GM23338 (cell line): Measurements from ENCODE around the gene SLC2A9. TPM values are rescaled to one million over a fixed set of nuclear protein-coding genes. Genes with fewer than 3 reads are reported as not detected.

Experiments used
- ATAC-seq: fragments of 200-7000 bp; cut with Tn5 transposase; 3 replicates; pipeline ENCODE4 v1.9.1; 2020
- DNase-seq: peaks from one replicate; pipeline ENCODE4 v3.0.0-alpha.2; 2015; ENCODE audit warnings: low spot score
- H2AFZ ChIP-seq: fragments of 200-600 bp; sonication (generic); 2 replicates; pipeline ENCODE4 v1.8.0; 2016; ENCODE audit warnings: antibody characterized with exemption, mild to moderate bottlenecking, moderate library complexity
- H3F3A ChIP-seq: fragments of 200-600 bp; sonication (generic); replicated peaks from 2 replicates; pipeline ENCODE4 v1.8.0; 2017; ENCODE audit warnings: antibody characterized with exemption, mixed run types, low read depth
- H3K27ac ChIP-seq: fragments of 200-600 bp; sonication (generic); 2 replicates; pipeline ENCODE4 v1.6.1; 2016; ENCODE audit warnings: low read depth
- H3K27me3 ChIP-seq: fragments of 200-600 bp; sonication (generic); 2 replicates; pipeline ENCODE4 v1.8.0; 2016; ENCODE audit warnings: mild to moderate bottlenecking, mixed run types, moderate library complexity; ENCODE audit not compliant: insufficient read depth
- H3K36me3 ChIP-seq: fragments of 200-600 bp; sonication (generic); 2 replicates; pipeline ENCODE4 v1.8.0; 2016; ENCODE audit warnings: mild to moderate bottlenecking; ENCODE audit not compliant: insufficient read depth
- H3K4me1 ChIP-seq: fragments of 200-600 bp; sonication (generic); 2 replicates; pipeline ENCODE4 v1.8.0; 2016; ENCODE audit warnings: mild to moderate bottlenecking, moderate library complexity; ENCODE audit not compliant: insufficient read depth
- H3K4me2 ChIP-seq: fragments of 200-600 bp; sonication (generic); 2 replicates; pipeline ENCODE4 v1.7.1; 2017; ENCODE audit warnings: mixed run types
- H3K4me3 ChIP-seq: fragments of 200-600 bp; sonication (generic); 2 replicates; pipeline ENCODE4 v1.6.1; 2016; ENCODE audit warnings: mixed run types
- H3K79me2 ChIP-seq: fragments of 200-600 bp; sonication (generic); replicated peaks from 2 replicates; pipeline ENCODE4 v1.8.0; 2017; ENCODE audit warnings: mild to moderate bottlenecking; ENCODE audit not compliant: insufficient read depth
- H3K9me2 ChIP-seq: fragments of 200-600 bp; sonication (generic); 2 replicates; pipeline ENCODE4 v1.8.0; 2017; ENCODE audit not compliant: insufficient read depth
- H4K20me1 ChIP-seq: fragments of 200-600 bp; sonication (generic); replicated peaks from 2 replicates; pipeline ENCODE4 v1.8.0; 2017; ENCODE audit warnings: mild to moderate bottlenecking; ENCODE audit not compliant: insufficient read depth
- H3K27ac Mint-ChIP-seq: 2 replicates; pipeline ENCODE4 v1.8.0; 2020; ENCODE audit warnings: inconsistent platforms, mild to moderate bottlenecking, moderate library complexity, mixed read lengths
- H3K27me3 Mint-ChIP-seq: 3 replicates; pipeline ENCODE4 v1.8.0; 2022; ENCODE audit warnings: low read depth, mild to moderate bottlenecking, moderate library complexity, mixed read lengths, inconsistent platforms; ENCODE audit not compliant: insufficient read depth, poor library complexity
- H3K36me3 Mint-ChIP-seq: 3 replicates; pipeline ENCODE4 v1.8.0; 2021; ENCODE audit warnings: low read depth, mild to moderate bottlenecking, inconsistent platforms, moderate library complexity, mixed read lengths
- H3K4me1 Mint-ChIP-seq: 3 replicates; pipeline ENCODE4 v1.8.0; 2020; ENCODE audit warnings: mild to moderate bottlenecking, inconsistent platforms, mixed read lengths
- H3K4me3 Mint-ChIP-seq: 3 replicates; pipeline ENCODE4 v1.8.0; 2021; ENCODE audit warnings: moderate library complexity, mild to moderate bottlenecking, inconsistent platforms, mixed read lengths
- H3K9me3 Mint-ChIP-seq: 3 replicates; pipeline ENCODE4 v1.8.0; 2020; ENCODE audit warnings: moderate library complexity, mild to moderate bottlenecking, inconsistent platforms, mixed read lengths
- CREB1 ChIP-seq: fragments of 250-450 bp; sonication (Bioruptor Pico); IDR thresholded peaks from 2 replicates; pipeline ENCODE4 v1.5.0; 2020; ENCODE audit warnings: low read depth, mild to moderate bottlenecking, moderate library complexity
- EZH2phosphoT487 ChIP-seq: fragments of 200-600 bp; sonication (generic); IDR thresholded peaks from one replicate; pipeline ENCODE4 v1.8.1; 2018; ENCODE audit warnings: antibody characterized with exemption; ENCODE audit not compliant: unreplicated experiment
- JUNB ChIP-seq: IDR thresholded peaks from one replicate; pipeline ENCODE4 v1.6.1; 2016; ENCODE audit warnings: antibody characterized with exemption; ENCODE audit not compliant: unreplicated experiment
- NANOG ChIP-seq: IDR thresholded peaks from 2 replicates; pipeline ENCODE4 v1.6.1; 2016; ENCODE audit warnings: antibody characterized with exemption, borderline replicate concordance
- POLR2AphosphoS5 ChIP-seq: IDR thresholded peaks from 2 replicates; pipeline ENCODE4 v1.6.1; 2016; ENCODE audit warnings: antibody characterized with exemption, low read depth
- STAT1 ChIP-seq: IDR thresholded peaks from one replicate; pipeline ENCODE4 v1.6.1; 2016; ENCODE audit warnings: antibody characterized with exemption; ENCODE audit not compliant: unreplicated experiment
- ZNF114 ChIP-seq: fragments of 250-450 bp; sonication (Bioruptor Pico); IDR thresholded peaks from 2 replicates; pipeline ENCODE4 v1.5.0; 2020; ENCODE audit warnings: mild to moderate bottlenecking, moderate library complexity
- polyA plus RNA-seq: library from polyadenylated mRNA; unstranded; fragments of >200 nt; fragmentation: Nextera tagmentation; extraction: Ambion mirVana; gene quantifications from 2 replicates; pipeline ENCODE4 v1.2.1, GENCODE V29; 2016
- total RNA-seq: library from RNA; depleted of rRNA; stranded (reverse); fragments of >200 nt; shearing (Covaris generic); gene quantifications from 2 replicates; pipeline ENCODE4 v1.2.3, GENCODE V29; 2014
- TF ChIP-seq, protein P1 (sequence below), 2 experiments: fragments of 200-600 bp in 1 of 2; sonication (generic) in 1 of 2; conservative IDR thresholded peaks; 2 replicates each; pipeline versions ENCODE4 v1.5.1 to v1.6.1; 2016 to 2017; ENCODE audit warnings: antibody characterized with exemption in 2 of 2, low read depth in 2 of 2, mild to moderate bottlenecking in 2 of 2, moderate library complexity in 1 of 2
- TF ChIP-seq, protein P2 (sequence below): fragments of 250-450 bp; sonication (Bioruptor Pico); IDR thresholded peaks from 2 replicates; pipeline ENCODE4 v1.5.0; 2020; ENCODE audit warnings: mild to moderate bottlenecking, moderate library complexity
- TF ChIP-seq, protein P3 (sequence below): IDR thresholded peaks from one replicate; pipeline ENCODE4 v1.6.1; 2018; ENCODE audit warnings: antibody characterized with exemption; ENCODE audit not compliant: unreplicated experiment

The SLC2A9 gene
- total and polyA plus RNA-seq, 2 experiments from 2014 or later = 0.21 to 0.40 TPM

DNA sequence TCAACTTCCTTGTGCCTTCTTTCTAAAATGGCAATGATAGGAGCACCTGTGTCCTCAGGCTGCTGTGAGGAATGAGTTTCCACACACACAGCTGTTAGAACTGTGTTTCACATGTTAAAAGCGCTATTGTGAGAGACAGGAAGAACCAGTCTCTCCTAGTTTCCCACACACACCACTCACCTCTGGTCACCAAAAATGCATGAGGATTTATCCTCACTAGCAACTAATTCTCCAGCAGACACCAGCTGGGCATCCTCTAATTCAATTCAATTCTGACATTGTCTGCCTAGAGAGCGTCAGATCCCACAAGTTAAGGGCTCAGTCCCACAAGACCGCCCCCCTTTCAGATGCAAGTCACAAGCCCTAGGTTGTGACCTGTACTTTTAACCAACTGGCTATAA is 29.0 kb upstream of the SLC2A9 start (continued):
- TF ChIP-seq, protein P1, sequence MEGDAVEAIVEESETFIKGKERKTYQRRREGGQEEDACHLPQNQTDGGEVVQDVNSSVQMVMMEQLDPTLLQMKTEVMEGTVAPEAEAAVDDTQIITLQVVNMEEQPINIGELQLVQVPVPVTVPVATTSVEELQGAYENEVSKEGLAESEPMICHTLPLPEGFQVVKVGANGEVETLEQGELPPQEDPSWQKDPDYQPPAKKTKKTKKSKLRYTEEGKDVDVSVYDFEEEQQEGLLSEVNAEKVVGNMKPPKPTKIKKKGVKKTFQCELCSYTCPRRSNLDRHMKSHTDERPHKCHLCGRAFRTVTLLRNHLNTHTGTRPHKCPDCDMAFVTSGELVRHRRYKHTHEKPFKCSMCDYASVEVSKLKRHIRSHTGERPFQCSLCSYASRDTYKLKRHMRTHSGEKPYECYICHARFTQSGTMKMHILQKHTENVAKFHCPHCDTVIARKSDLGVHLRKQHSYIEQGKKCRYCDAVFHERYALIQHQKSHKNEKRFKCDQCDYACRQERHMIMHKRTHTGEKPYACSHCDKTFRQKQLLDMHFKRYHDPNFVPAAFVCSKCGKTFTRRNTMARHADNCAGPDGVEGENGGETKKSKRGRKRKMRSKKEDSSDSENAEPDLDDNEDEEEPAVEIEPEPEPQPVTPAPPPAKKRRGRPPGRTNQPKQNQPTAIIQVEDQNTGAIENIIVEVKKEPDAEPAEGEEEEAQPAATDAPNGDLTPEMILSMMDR (conservative IDR thresholded peaks at IDR 0.05; ENCODE audit: low read depth in 2 of 2) = no peak

DNA sequence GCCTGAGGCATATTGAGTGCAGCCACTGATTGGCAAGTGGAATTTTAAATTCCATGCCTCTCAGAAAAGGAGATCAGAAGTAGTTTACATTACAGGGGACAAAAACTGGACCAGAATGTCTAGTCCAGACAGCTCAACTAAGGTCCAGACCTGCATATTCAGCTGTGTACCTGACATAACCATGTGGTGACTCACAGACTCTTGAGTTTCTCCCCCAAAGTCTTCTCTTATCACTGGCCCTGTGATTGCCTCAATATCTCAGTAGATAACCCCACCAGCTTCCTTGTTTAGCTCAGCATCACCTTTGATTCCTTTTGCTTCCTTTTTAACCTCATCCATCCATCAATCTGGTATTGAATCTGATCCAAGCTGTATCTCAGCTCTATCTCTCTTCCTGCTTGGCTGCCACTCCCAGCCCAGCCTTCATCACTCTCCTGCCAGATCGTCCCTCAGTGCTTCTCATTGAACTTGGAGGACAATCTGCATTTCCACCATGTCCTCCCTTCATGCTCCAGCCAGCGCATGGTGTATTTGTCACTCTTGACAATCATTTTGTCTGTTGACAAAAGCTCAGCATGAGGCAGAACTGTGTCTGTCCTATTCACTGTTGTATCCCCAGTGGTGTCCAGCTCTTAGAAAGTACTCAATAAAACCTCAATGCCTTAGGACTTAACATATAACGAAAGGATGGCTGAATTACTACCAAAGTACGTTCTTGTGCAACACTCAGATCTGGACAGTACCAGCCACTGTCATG is 27.8 kb upstream of the SLC2A9 start:
- Histone ChIP-seq H4K20me1 (no peaks in the 10 kb centered on the region), H3K4me2 (no peak overlapping the region), H3K4me3 (no peak overlapping the region), H3F3A (no peaks in the 10 kb centered on the region), H3K36me3 (no peaks in the 10 kb centered on the region), H3K27ac (no peak overlapping the region), H3K4me1 (peaks cover 13% of the 10 kb centered on the region), H3K27me3 (no peaks in the 10 kb centered on the region), H3K9me2 (no peaks in the 10 kb centered on the region), H2AFZ (no peak overlapping the region), H3K79me2 (no peaks in the 10 kb centered on the region)
- ATAC-seq (no peak), DNase-seq (no peak)
- no peak overlapping the region for H3K27ac Mint-ChIP-seq
- TF ChIP-seq STAT1 = no peak
- TF ChIP-seq, protein P2, sequence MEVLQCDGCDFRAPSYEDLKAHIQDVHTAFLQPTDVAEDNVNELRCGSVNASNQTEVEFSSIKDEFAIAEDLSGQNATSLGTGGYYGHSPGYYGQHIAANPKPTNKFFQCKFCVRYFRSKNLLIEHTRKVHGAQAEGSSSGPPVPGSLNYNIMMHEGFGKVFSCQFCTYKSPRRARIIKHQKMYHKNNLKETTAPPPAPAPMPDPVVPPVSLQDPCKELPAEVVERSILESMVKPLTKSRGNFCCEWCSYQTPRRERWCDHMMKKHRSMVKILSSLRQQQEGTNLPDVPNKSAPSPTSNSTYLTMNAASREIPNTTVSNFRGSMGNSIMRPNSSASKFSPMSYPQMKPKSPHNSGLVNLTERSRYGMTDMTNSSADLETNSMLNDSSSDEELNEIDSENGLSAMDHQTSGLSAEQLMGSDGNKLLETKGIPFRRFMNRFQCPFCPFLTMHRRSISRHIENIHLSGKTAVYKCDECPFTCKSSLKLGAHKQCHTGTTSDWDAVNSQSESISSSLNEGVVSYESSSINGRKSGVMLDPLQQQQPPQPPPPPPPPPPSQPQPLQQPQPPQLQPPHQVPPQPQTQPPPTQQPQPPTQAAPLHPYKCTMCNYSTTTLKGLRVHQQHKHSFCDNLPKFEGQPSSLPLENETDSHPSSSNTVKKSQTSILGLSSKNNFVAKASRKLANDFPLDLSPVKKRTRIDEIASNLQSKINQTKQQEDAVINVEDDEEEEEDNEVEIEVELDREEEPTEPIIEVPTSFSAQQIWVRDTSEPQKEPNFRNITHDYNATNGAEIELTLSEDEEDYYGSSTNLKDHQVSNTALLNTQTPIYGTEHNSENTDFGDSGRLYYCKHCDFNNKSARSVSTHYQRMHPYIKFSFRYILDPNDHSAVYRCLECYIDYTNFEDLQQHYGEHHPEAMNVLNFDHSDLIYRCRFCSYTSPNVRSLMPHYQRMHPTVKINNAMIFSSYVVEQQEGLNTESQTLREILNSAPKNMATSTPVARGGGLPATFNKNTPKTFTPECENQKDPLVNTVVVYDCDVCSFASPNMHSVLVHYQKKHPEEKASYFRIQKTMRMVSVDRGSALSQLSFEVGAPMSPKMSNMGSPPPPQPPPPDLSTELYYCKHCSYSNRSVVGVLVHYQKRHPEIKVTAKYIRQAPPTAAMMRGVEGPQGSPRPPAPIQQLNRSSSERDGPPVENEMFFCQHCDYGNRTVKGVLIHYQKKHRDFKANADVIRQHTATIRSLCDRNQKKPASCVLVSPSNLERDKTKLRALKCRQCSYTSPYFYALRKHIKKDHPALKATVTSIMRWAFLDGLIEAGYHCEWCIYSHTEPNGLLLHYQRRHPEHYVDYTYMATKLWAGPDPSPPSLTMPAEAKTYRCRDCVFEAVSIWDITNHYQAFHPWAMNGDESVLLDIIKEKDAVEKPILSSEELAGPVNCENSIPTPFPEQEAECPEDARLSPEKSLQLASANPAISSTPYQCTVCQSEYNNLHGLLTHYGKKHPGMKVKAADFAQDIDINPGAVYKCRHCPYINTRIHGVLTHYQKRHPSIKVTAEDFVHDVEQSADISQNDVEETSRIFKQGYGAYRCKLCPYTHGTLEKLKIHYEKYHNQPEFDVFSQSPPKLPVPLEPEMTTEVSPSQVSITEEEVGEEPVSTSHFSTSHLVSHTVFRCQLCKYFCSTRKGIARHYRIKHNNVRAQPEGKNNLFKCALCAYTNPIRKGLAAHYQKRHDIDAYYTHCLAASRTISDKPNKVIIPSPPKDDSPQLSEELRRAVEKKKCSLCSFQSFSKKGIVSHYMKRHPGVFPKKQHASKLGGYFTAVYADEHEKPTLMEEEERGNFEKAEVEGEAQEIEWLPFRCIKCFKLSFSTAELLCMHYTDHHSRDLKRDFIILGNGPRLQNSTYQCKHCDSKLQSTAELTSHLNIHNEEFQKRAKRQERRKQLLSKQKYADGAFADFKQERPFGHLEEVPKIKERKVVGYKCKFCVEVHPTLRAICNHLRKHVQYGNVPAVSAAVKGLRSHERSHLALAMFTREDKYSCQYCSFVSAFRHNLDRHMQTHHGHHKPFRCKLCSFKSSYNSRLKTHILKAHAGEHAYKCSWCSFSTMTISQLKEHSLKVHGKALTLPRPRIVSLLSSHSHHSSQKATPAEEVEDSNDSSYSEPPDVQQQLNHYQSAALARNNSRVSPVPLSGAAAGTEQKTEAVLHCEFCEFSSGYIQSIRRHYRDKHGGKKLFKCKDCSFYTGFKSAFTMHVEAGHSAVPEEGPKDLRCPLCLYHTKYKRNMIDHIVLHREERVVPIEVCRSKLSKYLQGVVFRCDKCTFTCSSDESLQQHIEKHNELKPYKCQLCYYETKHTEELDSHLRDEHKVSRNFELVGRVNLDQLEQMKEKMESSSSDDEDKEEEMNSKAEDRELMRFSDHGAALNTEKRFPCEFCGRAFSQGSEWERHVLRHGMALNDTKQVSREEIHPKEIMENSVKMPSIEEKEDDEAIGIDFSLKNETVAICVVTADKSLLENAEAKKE (CRISPR knock-in tag) = no peak
- no peak for TF ChIP-seq POLR2AphosphoS5
- TF ChIP-seq ZNF114 (CRISPR knock-in tag) = no peak
- no peak for TF ChIP-seq JUNB
- no peak for TF ChIP-seq EZH2phosphoT487
- TF ChIP-seq CREB1 (CRISPR knock-in tag) = no peak
- TF ChIP-seq, protein P3, sequence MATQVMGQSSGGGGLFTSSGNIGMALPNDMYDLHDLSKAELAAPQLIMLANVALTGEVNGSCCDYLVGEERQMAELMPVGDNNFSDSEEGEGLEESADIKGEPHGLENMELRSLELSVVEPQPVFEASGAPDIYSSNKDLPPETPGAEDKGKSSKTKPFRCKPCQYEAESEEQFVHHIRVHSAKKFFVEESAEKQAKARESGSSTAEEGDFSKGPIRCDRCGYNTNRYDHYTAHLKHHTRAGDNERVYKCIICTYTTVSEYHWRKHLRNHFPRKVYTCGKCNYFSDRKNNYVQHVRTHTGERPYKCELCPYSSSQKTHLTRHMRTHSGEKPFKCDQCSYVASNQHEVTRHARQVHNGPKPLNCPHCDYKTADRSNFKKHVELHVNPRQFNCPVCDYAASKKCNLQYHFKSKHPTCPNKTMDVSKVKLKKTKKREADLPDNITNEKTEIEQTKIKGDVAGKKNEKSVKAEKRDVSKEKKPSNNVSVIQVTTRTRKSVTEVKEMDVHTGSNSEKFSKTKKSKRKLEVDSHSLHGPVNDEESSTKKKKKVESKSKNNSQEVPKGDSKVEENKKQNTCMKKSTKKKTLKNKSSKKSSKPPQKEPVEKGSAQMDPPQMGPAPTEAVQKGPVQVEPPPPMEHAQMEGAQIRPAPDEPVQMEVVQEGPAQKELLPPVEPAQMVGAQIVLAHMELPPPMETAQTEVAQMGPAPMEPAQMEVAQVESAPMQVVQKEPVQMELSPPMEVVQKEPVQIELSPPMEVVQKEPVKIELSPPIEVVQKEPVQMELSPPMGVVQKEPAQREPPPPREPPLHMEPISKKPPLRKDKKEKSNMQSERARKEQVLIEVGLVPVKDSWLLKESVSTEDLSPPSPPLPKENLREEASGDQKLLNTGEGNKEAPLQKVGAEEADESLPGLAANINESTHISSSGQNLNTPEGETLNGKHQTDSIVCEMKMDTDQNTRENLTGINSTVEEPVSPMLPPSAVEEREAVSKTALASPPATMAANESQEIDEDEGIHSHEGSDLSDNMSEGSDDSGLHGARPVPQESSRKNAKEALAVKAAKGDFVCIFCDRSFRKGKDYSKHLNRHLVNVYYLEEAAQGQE = no peak
- TF ChIP-seq, protein P1 (conservative IDR thresholded peaks at IDR 0.05; ENCODE audit: low read depth in 2 of 2) = no peak
- no peak for TF ChIP-seq NANOG
- H3K9me3 Mint-ChIP-seq = no peaks in the 10 kb centered on the region
- H3K27me3 Mint-ChIP-seq = peaks cover 3% of the 10 kb centered on the region
- no peak overlapping the region for H3K4me3 Mint-ChIP-seq
- H3K4me1 Mint-ChIP-seq = peaks cover 29% of the 10 kb centered on the region
- no peaks in the 10 kb centered on the region; the same call in 2 of the 3 replicates for H3K36me3 Mint-ChIP-seq
